Endodermal cell (in vitro differentiated cells): Measurements from ENCODE around the gene ADCY10. TPM values are rescaled to one million over a fixed set of nuclear protein-coding genes. Genes with fewer than 3 reads are reported as not detected.
A peak's percentile ranks its signal among the peaks of the same experiment; 100 is the strongest.

Source experiments
- DNase-seq: peaks from one replicate; pipeline ENCODE4 v3.0.0-alpha.2; 2017
- H3K27ac ChIP-seq: 2 replicates; pipeline ENCODE4 v1.5.1; 2013; ENCODE audit warnings: mild to moderate bottlenecking, low read depth, low read length, moderate library complexity
- H3K27me3 ChIP-seq: 2 replicates; pipeline ENCODE4 v1.6.1; 2013; ENCODE audit warnings: mild to moderate bottlenecking, low read length, moderate library complexity; ENCODE audit not compliant: insufficient read depth, control insufficient read depth, poor library complexity, severe bottlenecking
- H3K36me3 ChIP-seq: 2 replicates; pipeline ENCODE4 v1.7.0; 2013; ENCODE audit warnings: mild to moderate bottlenecking, low read length, moderate library complexity; ENCODE audit not compliant: control insufficient read depth, insufficient read depth
- H3K4me1 ChIP-seq: one replicate; pipeline ENCODE4 v1.7.0; 2013; ENCODE audit warnings: low read length; ENCODE audit not compliant: control insufficient read depth, insufficient read depth
- H3K4me3 ChIP-seq: 2 replicates; pipeline ENCODE4 v1.5.1; 2013; ENCODE audit warnings: mild to moderate bottlenecking, low read length, moderate library complexity
- H3K9ac ChIP-seq: 2 replicates; pipeline ENCODE4 v1.6.1; 2013; ENCODE audit warnings: mild to moderate bottlenecking, low read length, moderate library complexity; ENCODE audit not compliant: poor library complexity, severe bottlenecking; ENCODE audit errors: extremely low read depth
- H3K9me3 ChIP-seq: 2 replicates; pipeline ENCODE4 v1.6.1; 2013; ENCODE audit warnings: mild to moderate bottlenecking, low read length, moderate library complexity; ENCODE audit not compliant: control insufficient read depth
- H3K27ac Mint-ChIP-seq: 2 replicates; pipeline ENCODE4 v1.8.0; 2020; ENCODE audit warnings: mixed read lengths
- H3K27me3 Mint-ChIP-seq: 2 replicates; pipeline ENCODE4 v1.8.0; 2021; ENCODE audit warnings: mild to moderate bottlenecking, mixed read lengths; ENCODE audit not compliant: insufficient read depth
- H3K36me3 Mint-ChIP-seq: 2 replicates; pipeline ENCODE4 v1.8.0; 2020; ENCODE audit warnings: low read depth, mixed read lengths
- H3K4me1 Mint-ChIP-seq: 2 replicates; pipeline ENCODE4 v1.8.0; 2020; ENCODE audit warnings: mixed read lengths
- H3K4me3 Mint-ChIP-seq: 2 replicates; pipeline ENCODE4 v1.8.0; 2020; ENCODE audit warnings: mild to moderate bottlenecking, moderate library complexity, mixed read lengths
- H3K9me3 Mint-ChIP-seq: 2 replicates; pipeline ENCODE4 v1.8.0; 2020; ENCODE audit warnings: mild to moderate bottlenecking, mixed read lengths
- WGBS, 2 experiments: methylation state at CpG; one replicate each; pipeline versions ENCODE4 v1.1.5 to v1.1.7; 2013; ENCODE audit warnings: missing lambda C conversion rate in 2 of 2, mixed read lengths in 1 of 2; ENCODE audit not compliant: insufficient coverage in 1 of 2, insufficient read length in 1 of 2; 5-methylcytosine and 5-hydroxymethylcytosine counted together
- total RNA-seq, 2 donors: library from RNA; stranded (reverse); fragmentation: NEBNext Ultra II Directional in 1 of 2; extraction: Animal tissue kit (Norgen Biotek cat#: 25700) in 1 of 2; gene quantifications; 2 replicates in 1 of 2; 3 replicates in 1 of 2; pipeline ENCODE4 v1.2.1, GENCODE V29; 2021
- TF ChIP-seq, protein P1 (sequence below): fragments of 200-600 bp; sonication (generic); conservative IDR thresholded peaks from 2 replicates; pipeline ENCODE4 v1.5.0; 2021; ENCODE audit warnings: antibody characterized with exemption, mild to moderate bottlenecking

The ADCY10 gene
- total RNA-seq, 2 donors from 2014 or later = 0.13 TPM; not detected in 1

DNA sequence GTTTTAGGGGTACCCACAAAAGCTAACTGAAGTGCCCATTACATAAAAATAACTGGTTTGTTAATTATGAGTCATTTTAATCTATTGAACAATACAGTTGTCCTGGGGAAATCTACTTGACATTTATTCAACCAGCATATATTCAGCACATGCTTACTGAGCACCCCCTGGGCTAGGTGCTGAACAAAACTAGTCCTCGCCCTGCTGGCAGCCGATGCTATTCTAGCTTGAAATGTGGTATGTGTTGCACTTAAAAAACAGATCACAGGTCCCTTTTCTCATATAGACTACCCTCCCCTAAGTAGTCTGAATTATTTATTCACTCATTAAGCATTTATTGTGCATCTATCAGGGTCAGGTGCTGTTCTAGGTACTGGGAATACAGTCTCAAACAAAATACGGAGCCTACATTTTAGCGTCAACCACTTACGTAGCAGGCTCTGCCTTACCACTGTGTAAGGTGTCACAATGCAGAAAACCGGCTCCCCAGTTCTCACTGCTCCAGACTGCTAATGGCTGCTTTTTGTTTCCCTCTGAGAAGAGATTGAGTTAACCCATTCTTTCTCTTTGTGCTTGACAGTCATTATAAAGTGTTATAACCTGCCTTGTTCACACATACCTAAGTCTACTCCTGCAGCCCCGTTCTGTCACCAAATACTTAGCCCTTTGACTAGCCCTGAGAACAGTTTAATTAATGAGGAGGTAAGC is 57.1 kb downstream of the ADCY10 start:
- peak overlapping the region; percentile 19 for H3K27ac Mint-ChIP-seq
- 30 to 47% methylated on average over 3 to 7 of the region's 7 CpGs for WGBS, 2 experiments
- peak; percentile 77 for DNase-seq

GRCh38 chr1:167854184-167854583 is 59.8 kb downstream of the ADCY10 start:
- Mint-ChIP-seq H3K27ac (no peak overlapping the region), H3K27me3 (no peaks in the 10 kb centered on the region), H3K36me3 (no peaks in the 10 kb centered on the region), H3K9me3 (peaks cover 2% of the 10 kb centered on the region), H3K4me3 (no peak overlapping the region), H3K4me1 (peaks cover 32% of the 10 kb centered on the region)
- WGBS, 2 experiments = 95 to 97% methylated on average over 3 to 5 of the region's 5 CpGs
- H3K27ac ChIP-seq = no peak overlapping the region
- no peaks in the 10 kb centered on the region for H3K9me3 ChIP-seq
- TF ChIP-seq, protein P1, sequence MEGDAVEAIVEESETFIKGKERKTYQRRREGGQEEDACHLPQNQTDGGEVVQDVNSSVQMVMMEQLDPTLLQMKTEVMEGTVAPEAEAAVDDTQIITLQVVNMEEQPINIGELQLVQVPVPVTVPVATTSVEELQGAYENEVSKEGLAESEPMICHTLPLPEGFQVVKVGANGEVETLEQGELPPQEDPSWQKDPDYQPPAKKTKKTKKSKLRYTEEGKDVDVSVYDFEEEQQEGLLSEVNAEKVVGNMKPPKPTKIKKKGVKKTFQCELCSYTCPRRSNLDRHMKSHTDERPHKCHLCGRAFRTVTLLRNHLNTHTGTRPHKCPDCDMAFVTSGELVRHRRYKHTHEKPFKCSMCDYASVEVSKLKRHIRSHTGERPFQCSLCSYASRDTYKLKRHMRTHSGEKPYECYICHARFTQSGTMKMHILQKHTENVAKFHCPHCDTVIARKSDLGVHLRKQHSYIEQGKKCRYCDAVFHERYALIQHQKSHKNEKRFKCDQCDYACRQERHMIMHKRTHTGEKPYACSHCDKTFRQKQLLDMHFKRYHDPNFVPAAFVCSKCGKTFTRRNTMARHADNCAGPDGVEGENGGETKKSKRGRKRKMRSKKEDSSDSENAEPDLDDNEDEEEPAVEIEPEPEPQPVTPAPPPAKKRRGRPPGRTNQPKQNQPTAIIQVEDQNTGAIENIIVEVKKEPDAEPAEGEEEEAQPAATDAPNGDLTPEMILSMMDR = no peak
- peaks cover 12% of the 10 kb centered on the region for H3K4me1 ChIP-seq
- no peak for DNase-seq
- no peak overlapping the region for H3K9ac ChIP-seq
- H3K36me3 ChIP-seq = no peaks in the 10 kb centered on the region
- no peaks in the 10 kb centered on the region for H3K27me3 ChIP-seq
- no peak overlapping the region for H3K4me3 ChIP-seq

More for the DNA sequence above, 57.1 kb downstream of the ADCY10 start:
- Histone ChIP-seq H3K27ac (no peak overlapping the region), H3K4me3 (peak overlapping the region; percentile 21), H3K4me1 (peaks cover 12% of the 10 kb centered on the region), H3K9me3 (peaks cover 14% of the 10 kb centered on the region), H3K36me3 (no peaks in the 10 kb centered on the region), H3K27me3 (no peaks in the 10 kb centered on the region), H3K9ac (no peak overlapping the region)
- Mint-ChIP-seq H3K27me3 (no peaks in the 10 kb centered on the region), H3K4me1 (peaks cover 33% of the 10 kb centered on the region), H3K4me3 (peak overlapping the region; percentile 10), H3K36me3 (no peaks in the 10 kb centered on the region), H3K9me3 (peaks cover 22% of the 10 kb centered on the region)
- TF ChIP-seq, protein P1 = peak; percentile 24

DNA sequence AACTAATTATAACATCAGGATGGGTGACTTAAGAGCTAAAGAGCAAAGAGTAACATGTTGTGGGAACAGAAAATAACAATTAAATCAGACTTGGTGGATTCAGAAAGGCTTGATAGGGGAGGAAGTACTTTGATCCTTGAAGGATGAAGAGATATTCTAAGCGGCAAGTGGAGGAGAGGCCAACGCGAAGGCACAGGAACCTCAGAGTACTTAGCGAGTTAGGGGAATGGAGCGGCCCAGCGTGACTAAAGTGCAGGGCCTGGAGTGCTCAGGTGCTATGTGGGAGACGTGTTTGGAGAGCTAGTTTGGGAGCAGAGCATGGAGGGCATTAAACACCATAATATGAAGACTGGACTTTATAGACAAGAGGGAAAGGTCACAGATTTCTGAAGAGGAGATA is 64.3 kb downstream of the ADCY10 start:
- Histone ChIP-seq H3K27ac (no peak overlapping the region), H3K9me3 (peaks cover 6% of the 10 kb centered on the region), H3K36me3 (no peaks in the 10 kb centered on the region), H3K4me1 (no peaks in the 10 kb centered on the region), H3K9ac (no peak overlapping the region), H3K27me3 (no peaks in the 10 kb centered on the region), H3K4me3 (no peak overlapping the region)
- Mint-ChIP-seq H3K4me1 (peaks cover 9% of the 10 kb centered on the region), H3K27ac (no peak overlapping the region), H3K36me3 (no peaks in the 10 kb centered on the region), H3K27me3 (no peaks in the 10 kb centered on the region), H3K4me3 (no peak overlapping the region), H3K9me3 (no peaks in the 10 kb centered on the region)
- WGBS, 2 experiments = 93 to 94% methylated on average over 7 of the region's 7 CpGs
- DNase-seq = no peak
- TF ChIP-seq, protein P1 = no peak
